Mucosa of rectum (tissue), 2 donors: Measurements from ENCODE around the gene RDH13.
A peak's percentile ranks its signal among the peaks of the same experiment; 100 is the strongest.

ENCODE experiments used
- H3K27ac ChIP-seq, 2 donors: one replicate each; pipeline ENCODE4 v1.7.0; 2013; ENCODE audit warnings: inconsistent platforms in 2 of 2, low read depth in 2 of 2, low read length in 2 of 2
- H3K27me3 ChIP-seq, 2 donors: one replicate each; pipeline ENCODE4 v1.7.0; 2013; ENCODE audit warnings: low read length in 2 of 2; ENCODE audit not compliant: control insufficient read depth in 2 of 2, insufficient read depth in 2 of 2
- H3K36me3 ChIP-seq, 2 donors: one replicate each; pipeline ENCODE4 v1.7.0; 2013; ENCODE audit warnings: low read length in 2 of 2; ENCODE audit not compliant: control insufficient read depth in 2 of 2, insufficient read depth in 2 of 2
- H3K4me1 ChIP-seq, 2 donors: one replicate each; pipeline ENCODE4 v1.7.0; 2013; ENCODE audit warnings: low read length in 2 of 2, mild to moderate bottlenecking in 1 of 2; ENCODE audit not compliant: control insufficient read depth in 2 of 2, insufficient read depth in 2 of 2
- H3K4me3 ChIP-seq, 2 donors: one replicate each; pipeline ENCODE4 v1.7.0; 2013; ENCODE audit warnings: low read length in 2 of 2
- H3K9ac ChIP-seq, 2 donors: one replicate each; pipeline ENCODE4 v1.7.0; 2013; ENCODE audit warnings: low read length in 2 of 2, low read depth in 1 of 2, mild to moderate bottlenecking in 1 of 2
- H3K9me3 ChIP-seq, 2 donors: one replicate each; pipeline ENCODE4 v1.7.0; 2013; ENCODE audit warnings: low read length in 2 of 2; ENCODE audit not compliant: control insufficient read depth in 2 of 2
- donor health status: healthy.
- donor health status: Normal muscosa, but diverticular disease.

RDH13 gene

DNA sequence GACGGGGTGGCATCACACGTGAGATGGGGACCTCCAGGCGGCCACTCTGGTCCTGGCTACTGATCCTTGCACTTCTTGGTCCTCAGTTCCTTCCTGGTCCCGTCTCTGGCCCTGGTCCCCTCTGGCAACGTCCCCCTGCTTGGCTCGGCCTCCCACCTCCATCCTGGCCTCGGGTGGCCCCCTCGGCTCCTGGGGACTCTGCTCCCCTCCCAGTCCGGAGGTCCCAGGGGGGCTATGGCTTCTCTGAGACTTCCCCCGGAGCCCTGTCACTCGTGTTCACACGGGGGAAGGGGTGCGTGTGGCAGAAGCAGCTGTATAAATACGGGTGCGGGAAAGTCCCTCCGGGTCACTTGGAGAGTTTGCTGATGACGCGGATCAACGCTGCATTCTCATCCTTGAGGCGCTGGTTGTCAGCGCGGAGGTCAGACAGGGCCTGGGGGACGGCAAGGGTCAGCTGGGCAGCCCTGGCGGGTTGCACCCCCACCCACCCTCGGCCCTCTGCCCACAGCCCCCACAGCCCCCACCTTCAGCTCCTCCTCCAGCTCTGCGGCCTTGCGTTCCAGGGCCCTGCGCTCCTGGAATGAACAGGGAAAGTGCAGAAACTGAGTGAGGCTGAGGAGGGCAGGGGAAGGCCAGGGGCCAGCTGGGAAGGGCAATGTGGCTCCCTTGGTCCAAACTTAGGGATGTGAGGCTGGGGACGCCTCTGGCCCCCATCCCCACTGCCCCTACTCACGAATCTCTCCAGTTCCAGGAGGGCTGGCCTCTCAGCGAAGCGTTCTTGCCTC lies 28.4 kb upstream of the RDH13 start:
- Histone ChIP-seq H3K4me3 (no peak overlapping the region), H3K9ac (no peak overlapping the region), H3K4me1 (peaks cover 8 to 14% of the 10 kb centered on the region in 2 donors), H3K9me3 (no peaks in the 10 kb centered on the region), H3K27me3 (peaks cover 0 to 5% of the 10 kb centered on the region in 2 donors), H3K27ac (no peak overlapping the region), H3K36me3 (peaks cover 18 to 24% of the 10 kb centered on the region in 2 donors)

GRCh38 chr19:55090564-55090963 lies 27.6 kb upstream of the RDH13 start:
- Histone ChIP-seq H3K27ac (no peak overlapping the region), H3K4me3 (no peak overlapping the region), H3K9ac (no peak overlapping the region), H3K9me3 (no peaks in the 10 kb centered on the region), H3K27me3 (peaks cover 0 to 5% of the 10 kb centered on the region in 2 donors), H3K4me1 (peaks cover 8 to 14% of the 10 kb centered on the region in 2 donors), H3K36me3 (peaks cover 18 to 24% of the 10 kb centered on the region in 2 donors)

DNA sequence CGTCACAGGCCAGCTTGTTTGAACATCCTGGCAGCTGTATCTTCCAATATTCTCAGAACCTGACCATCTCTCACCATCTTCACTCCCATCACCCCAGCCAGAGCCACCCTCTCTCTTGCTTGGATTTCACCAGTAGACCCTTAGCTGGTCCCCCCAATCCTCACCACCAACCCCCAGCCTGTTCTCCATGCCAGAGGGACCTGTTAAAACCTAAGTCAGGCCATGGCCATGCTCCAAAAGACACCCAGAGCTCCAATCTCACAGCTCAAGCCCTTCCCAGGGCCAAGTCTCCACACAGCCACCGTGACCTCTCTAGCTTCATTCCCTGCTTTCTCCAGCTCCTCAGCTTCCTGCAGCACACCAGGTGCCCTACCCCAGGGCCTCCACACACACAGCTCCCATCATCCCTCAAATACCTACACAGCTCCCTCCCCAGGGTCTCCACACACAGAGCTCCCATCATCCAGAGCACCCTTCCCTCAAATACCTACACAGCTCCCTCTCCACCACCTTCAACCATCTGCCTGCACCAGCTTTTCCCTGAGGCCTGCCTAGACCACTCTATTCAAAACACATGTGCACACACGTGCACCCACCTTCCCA lies 26.5 kb upstream of the RDH13 start:
- peaks cover under 1 to 5% of the 10 kb centered on the region in 2 donors for H3K27me3 ChIP-seq
- H3K9me3 ChIP-seq, result no peaks in the 10 kb centered on the region
- H3K4me1 ChIP-seq, result peaks cover 8 to 14% of the 10 kb centered on the region in 2 donors
- H3K27ac ChIP-seq, result no peak overlapping the region
- peaks cover 8 to 16% of the 10 kb centered on the region in 2 donors for H3K36me3 ChIP-seq
- no peak overlapping the region for H3K9ac ChIP-seq
- no peak overlapping the region for H3K4me3 ChIP-seq

DNA sequence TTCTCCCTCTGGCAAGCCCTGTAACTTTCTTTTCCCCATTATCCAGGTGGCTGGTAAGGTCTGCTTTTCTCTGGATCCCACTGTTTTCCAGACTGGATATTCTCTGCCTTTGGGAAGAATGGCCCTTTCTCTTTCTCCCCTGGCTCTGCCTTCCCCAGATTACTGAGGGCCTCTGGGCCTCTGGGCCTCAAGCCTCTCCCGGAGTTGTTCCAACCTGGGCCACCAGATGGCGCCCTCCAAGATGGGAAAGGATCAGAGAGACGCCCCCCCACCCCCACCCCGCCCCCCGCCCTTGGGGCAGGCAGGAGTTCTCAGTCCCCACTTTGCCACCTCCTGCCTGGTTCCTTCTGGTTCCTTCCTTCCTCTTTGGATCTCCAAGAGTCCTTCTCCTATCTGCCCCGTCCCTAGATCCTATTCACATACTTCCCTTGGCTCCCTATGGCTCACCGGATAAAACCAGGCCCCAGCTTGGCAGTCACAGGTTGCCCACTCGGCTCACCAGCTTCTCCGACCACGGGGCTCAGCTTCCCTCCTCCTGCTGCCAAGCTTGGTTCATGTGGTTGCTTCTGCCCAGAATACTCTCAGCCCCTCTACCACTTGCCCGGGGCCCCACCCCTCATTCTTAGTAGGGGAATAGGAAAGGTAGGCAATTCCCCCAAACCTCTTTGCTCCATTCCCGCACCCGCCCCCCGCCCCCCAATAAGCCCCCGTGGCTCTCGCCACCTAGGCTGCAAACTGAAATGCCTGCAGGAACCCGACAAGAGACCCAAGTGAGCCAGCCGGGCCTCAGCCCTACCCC lies 25.8 kb upstream of the RDH13 start:
- H3K9ac ChIP-seq, result no peak overlapping the region
- no peak overlapping the region for H3K27ac ChIP-seq
- H3K36me3 ChIP-seq, result peaks cover 6 to 13% of the 10 kb centered on the region in 2 donors
- H3K4me1 ChIP-seq, result peaks cover 8 to 14% of the 10 kb centered on the region in 2 donors
- no peaks in the 10 kb centered on the region for H3K9me3 ChIP-seq
- no peak overlapping the region for H3K4me3 ChIP-seq
- H3K27me3 ChIP-seq, result peaks cover 2 to 5% of the 10 kb centered on the region in 2 donors

- Histone ChIP-seq H3K4me3 (peak overlapping the region in 1 of 2 donors; percentile 59), H3K9me3 (no peaks in the 10 kb centered on the region), H3K9ac (peak overlapping the region in 1 of 2 donors; percentile 6), H3K27me3 (peaks cover 2 to 5% of the 10 kb centered on the region in 2 donors), H3K4me1 (peaks cover 8 to 14% of the 10 kb centered on the region in 2 donors), H3K36me3 (peaks cover 6 to 13% of the 10 kb centered on the region in 2 donors), H3K27ac (no peak overlapping the region)
Measured at GRCh38 chr19:55088021-55088451, 25.1 kb upstream of the RDH13 start.

DNA sequence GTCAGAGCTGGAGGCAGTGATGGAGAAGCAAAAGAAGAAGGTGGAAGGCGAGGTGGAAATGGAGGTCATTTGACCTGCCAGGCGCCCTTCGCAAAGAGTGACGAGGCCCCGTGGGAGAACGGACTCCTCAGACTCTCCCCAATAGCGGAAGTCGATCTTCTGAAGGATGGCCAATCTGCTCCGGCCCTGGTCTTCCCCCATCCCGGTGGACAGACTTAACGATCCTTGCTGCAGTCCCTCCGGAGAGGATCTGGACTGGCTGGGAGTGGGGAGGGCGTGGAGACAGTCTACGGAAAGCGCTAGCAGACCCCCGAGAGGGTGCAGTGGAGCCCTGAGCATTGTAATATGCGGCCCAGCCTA lies 24.6 kb upstream of the RDH13 start:
- H3K9me3 ChIP-seq, result no peaks in the 10 kb centered on the region
- no peak overlapping the region for H3K27ac ChIP-seq
- H3K4me1 ChIP-seq, result peaks cover 8 to 14% of the 10 kb centered on the region in 2 donors
- peak overlapping the region; percentile 6 to 43 for H3K9ac ChIP-seq
- H3K36me3 ChIP-seq, result peaks cover 6 to 13% of the 10 kb centered on the region in 2 donors
- H3K4me3 ChIP-seq, result peak overlapping the region; percentile 59 to 63
- H3K27me3 ChIP-seq, result peaks cover 2 to 5% of the 10 kb centered on the region in 2 donors

DNA sequence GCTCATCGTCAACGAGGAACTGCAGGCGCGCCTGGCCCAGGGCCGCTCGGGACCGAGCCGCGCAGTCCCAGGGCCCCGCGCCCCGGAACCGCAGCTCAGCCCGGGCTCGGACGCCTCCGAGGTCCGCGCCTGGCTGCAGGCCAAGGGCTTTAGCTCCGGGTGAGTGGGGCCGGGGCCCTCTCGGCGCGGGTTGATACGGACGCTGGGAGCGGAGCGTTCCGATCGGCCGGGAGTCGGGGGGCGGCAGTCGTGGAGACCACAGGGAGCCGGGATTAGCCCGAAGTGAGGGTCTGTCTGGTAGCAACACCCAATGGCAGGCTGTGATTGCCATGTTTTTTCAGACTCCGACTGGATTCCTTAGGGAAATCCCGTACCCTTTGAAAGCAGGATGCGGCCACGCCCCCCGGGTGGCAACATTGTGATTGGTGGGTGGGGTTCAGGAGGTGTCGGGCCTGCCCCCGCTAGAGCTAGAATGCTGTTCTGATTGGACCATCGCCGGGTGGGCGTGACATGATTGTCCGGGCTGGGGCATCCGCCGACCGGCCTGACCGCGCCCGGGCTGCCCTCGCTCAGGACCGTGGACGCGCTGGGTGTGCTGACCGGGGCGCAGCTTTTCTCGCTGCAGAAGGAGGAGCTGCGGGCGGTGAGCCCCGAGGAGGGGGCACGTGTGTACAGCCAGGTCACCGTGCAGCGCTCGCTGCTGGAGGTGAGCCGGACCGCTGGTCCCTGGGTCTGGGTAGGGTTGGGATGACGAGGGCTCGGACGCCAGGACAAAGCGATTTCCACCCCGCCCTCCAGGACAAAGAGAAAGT lies 24.0 kb upstream of the RDH13 start:
- H3K27ac ChIP-seq, result no peak overlapping the region
- peak overlapping the region; percentile 59 to 63 for H3K4me3 ChIP-seq
- H3K27me3 ChIP-seq, result peaks cover 2 to 5% of the 10 kb centered on the region in 2 donors
- peaks cover 10 to 14% of the 10 kb centered on the region in 2 donors for H3K4me1 ChIP-seq
- H3K9ac ChIP-seq, result peak overlapping the region; percentile 6 to 43
- H3K9me3 ChIP-seq, result no peaks in the 10 kb centered on the region
- H3K36me3 ChIP-seq, result peaks cover 6 to 13% of the 10 kb centered on the region in 2 donors

DNA sequence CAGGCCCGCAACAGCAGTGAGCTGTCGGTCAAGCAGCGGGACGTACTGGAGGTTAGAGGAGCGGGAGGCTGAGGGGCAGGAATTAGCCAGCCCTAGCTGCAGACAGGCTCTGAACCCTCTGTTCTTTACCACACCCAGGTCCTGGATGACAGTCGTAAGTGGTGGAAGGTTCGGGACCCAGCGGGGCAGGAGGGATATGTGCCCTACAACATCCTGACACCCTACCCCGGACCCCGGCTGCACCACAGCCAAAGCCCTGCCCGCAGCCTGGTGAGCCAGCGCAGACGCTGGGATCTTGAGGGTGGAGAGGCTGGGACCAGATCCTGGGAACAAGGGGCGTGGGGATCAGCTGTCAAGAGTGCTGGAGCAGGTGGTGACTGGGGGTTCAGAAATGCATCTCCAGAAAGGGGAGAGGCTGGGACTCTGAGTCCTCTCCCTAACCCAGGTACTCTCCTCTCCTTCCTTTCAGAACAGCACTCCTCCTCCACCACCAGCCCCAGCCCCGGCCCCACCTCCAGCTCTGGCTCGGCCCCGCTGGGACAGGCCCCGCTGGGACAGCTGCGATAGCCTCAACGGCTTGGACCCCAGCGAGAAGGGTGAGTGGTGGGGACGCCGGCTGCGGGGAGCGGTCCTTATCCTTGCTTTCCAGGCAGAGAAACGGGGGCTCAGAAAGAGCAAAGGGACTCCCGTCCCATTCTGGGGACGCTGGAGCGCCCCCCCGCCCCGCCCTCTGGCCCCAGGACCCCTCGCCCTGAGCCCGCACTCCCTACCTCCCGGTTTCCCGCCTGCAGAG lies 23.2 kb upstream of the RDH13 start:
- H3K4me3 ChIP-seq, result peak overlapping the region in 1 of 2 donors; percentile 59
- H3K4me1 ChIP-seq, result peaks cover 15% of the 10 kb centered on the region in 2 donors
- H3K9ac ChIP-seq, result no peak overlapping the region
- peaks cover 2 to 5% of the 10 kb centered on the region in 2 donors for H3K27me3 ChIP-seq
- H3K9me3 ChIP-seq, result no peaks in the 10 kb centered on the region
- H3K36me3 ChIP-seq, result peaks cover 3 to 8% of the 10 kb centered on the region in 2 donors
- no peak overlapping the region for H3K27ac ChIP-seq

- H3K4me3 ChIP-seq, result no peak overlapping the region
- peaks cover 27 to 28% of the 10 kb centered on the region in 2 donors for H3K4me1 ChIP-seq
- H3K9ac ChIP-seq, result no peak overlapping the region
- no peak overlapping the region for H3K27ac ChIP-seq
- no peaks in the 10 kb centered on the region for H3K36me3 ChIP-seq
- H3K27me3 ChIP-seq, result peaks cover 2 to 7% of the 10 kb centered on the region in 2 donors
- no peaks in the 10 kb centered on the region for H3K9me3 ChIP-seq
Measured at GRCh38 chr19:55084416-55084815, 21.5 kb upstream of the RDH13 start.
